Hepatocyte (in vitro differentiated cells): ENCODE data around the gene HOPX.

ENCODE experiments used
- EZH2 ChIP-seq: fragments of 200-600 bp; sonication (generic); IDR thresholded peaks from 2 replicates; pipeline ENCODE4 v1.6.1; 2016; ENCODE audit warnings: antibody characterized with exemption, mild to moderate bottlenecking, borderline replicate concordance
- TF ChIP-seq, protein P1 (sequence below): fragments of 200-600 bp; sonication (generic); IDR thresholded peaks from 2 replicates; pipeline ENCODE4 v1.5.1; 2016; ENCODE audit warnings: antibody characterized with exemption, mild to moderate bottlenecking; ENCODE audit not compliant: poor library complexity

DNA sequence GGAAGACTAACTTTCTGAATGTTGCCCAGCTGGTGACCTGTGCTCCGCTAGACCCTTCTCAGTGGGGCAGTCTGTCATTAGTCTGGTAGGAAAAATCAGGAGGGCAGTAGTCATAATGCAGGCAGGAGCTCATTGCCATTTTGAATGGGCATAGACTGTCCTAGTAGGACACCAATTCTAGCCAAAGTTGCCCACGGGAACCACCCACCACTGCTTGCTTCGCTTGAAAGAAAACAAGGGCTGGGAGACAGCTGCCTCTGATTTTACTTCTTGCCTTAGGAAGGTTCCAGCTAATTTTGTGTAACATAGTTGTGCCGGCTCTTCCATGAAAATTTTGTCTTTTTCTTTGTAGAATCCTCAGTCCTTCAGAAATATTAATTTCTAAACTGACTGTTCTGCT is 23.3 kb downstream of the HOPX start:
- TF ChIP-seq, protein P1, sequence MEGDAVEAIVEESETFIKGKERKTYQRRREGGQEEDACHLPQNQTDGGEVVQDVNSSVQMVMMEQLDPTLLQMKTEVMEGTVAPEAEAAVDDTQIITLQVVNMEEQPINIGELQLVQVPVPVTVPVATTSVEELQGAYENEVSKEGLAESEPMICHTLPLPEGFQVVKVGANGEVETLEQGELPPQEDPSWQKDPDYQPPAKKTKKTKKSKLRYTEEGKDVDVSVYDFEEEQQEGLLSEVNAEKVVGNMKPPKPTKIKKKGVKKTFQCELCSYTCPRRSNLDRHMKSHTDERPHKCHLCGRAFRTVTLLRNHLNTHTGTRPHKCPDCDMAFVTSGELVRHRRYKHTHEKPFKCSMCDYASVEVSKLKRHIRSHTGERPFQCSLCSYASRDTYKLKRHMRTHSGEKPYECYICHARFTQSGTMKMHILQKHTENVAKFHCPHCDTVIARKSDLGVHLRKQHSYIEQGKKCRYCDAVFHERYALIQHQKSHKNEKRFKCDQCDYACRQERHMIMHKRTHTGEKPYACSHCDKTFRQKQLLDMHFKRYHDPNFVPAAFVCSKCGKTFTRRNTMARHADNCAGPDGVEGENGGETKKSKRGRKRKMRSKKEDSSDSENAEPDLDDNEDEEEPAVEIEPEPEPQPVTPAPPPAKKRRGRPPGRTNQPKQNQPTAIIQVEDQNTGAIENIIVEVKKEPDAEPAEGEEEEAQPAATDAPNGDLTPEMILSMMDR, result no peak
- TF ChIP-seq EZH2, result no peak
